Fibroblast of peridontal ligament (primary cell): ENCODE data around the gene ALOX12B.

Source experiments
- DNase-seq: peaks from one replicate; pipeline ENCODE4 v3.0.0-alpha.2; 2010; ENCODE audit errors: extremely low read depth

ALOX12B gene

DNA sequence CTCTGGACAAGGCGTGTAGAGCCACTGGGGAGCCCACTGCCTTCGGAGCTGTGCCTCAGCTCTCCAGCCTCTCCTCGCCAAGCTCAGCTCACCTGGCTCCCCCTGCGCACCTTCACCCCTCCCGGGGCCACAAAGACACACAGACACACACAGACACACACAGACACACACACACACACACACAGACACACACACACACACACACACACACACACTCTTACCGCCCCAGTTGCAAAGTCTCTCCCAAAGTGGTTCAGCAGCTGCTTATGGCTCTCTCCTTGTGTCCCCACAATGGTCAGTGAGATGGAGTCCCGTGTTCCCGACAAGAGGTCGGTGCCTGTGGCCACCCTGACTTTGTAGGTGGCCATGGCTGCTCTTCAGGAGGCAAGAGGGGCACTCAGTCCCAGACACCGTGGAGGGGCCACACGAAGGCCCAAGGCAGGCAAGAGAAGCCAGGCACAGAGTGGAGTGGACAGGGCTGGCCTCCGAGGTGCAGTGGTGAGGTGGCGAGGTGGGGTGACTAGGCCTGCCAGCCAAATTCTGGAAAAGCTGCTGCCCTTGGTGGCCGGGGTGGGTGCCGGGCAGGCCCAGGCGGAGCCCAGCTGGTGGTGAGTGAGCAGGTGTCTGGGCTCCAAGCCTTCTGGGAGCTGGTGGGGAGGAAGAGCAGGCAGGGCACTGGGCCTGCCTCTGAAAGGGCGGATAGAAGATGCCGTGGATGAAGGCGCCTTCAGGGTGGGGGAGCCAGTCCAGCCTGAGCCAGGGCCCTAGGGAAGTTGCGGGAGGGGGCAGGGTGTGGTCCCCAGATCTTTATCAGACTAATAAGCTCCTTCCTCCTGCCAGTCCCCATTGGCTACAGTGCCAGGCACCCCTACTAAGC, at the start of gene ALOX12B:
Gene ALOX12B, minus strand, starts transcription at position 642 of the 877 bp plus-strand sequence. Its CDS starts 274 bp downstream, at position 368.
- DNase-seq, result no peak

- no peak for DNase-seq
These were observed 46.4 kb upstream of the ALOX12B start for GRCh38 chr17:8133941-8134340.

DNA sequence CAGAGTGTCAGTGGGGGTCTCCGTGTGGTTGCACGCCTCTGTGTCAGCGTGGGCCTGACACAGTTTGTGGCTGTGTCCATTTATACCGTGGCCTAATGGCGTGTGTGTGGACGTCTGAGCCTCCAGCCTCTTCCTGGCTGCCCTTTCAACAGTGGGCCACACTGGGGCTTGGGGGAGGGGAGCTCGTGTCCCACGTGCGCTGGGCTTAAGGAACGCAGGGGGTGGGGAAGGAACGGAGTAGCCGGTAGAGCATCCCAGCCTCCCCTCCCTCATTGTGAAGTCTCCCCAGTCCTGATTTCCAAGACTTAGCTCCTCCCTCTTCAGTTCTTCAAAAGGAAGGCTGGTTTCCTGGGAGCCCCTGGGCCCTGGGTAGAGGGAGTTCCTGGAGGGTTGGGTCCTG, 45.9 kb upstream of the ALOX12B start:
- DNase-seq, result no peak

DNA sequence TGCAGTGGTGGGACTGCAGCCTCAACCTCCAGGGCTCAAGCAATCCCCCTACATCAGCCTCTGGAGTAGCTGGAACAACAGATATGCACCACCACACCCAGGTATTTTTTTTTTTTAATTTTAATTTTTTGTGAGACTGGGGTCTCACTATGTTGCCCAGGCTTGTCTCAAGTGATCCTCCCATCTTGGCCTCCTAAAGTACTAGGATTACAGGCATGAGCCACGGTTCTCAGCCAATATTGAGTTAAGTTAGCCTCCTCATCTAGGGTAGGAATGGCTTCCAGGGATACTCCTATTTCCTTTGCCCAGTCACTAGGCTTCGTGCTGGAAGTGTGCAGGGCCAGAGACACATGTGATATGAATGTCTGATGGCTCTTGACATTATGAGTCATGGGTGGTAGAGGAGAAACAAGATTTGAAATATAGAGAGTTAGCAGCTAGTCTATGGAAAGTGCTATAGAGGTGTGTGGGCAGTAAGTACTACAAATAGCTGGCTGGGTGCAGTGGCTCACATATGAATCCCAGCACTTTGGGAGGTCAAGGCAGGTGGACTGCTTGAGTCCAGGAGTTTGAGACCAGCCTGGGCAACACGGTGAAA, 44.4 kb upstream of the ALOX12B start:
- DNase-seq, result no peak

- no peak for DNase-seq
These were observed 40.7 kb upstream of the ALOX12B start for GRCh38 chr17:8128125-8128784.

DNA sequence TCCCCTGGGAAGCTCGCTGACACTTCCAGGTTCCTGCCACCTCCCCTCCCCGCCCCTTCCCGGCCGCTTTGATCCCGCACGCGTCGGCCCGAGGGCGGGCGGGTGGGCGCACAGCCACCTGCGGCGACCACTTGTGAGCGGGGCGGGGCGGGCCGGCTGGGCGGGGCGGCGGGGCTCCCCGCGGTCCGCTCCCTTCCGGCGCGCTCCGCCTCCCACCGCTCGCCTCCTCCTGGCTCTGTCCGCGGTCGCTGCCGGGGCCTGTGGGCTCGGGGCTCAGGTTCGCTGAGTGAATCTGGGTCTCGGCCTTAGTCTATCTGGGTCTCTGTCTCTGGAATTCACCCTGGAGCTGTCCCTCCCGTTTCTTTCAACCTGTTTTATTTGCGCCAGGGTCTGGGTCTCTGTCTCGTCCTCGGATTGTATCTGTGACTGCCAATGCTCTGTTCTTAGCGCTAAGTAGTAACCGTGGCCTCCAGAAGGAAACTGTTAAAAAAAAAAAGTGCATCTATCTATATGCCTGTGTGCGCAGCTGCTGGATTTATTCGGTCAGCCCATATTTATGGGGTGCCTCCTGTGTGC, 39.1 kb upstream of the ALOX12B start:
- DNase-seq, result peak; percentile 45

- no peak for DNase-seq
These were observed 38.5 kb upstream of the ALOX12B start for GRCh38 chr17:8125947-8126490.

DNA sequence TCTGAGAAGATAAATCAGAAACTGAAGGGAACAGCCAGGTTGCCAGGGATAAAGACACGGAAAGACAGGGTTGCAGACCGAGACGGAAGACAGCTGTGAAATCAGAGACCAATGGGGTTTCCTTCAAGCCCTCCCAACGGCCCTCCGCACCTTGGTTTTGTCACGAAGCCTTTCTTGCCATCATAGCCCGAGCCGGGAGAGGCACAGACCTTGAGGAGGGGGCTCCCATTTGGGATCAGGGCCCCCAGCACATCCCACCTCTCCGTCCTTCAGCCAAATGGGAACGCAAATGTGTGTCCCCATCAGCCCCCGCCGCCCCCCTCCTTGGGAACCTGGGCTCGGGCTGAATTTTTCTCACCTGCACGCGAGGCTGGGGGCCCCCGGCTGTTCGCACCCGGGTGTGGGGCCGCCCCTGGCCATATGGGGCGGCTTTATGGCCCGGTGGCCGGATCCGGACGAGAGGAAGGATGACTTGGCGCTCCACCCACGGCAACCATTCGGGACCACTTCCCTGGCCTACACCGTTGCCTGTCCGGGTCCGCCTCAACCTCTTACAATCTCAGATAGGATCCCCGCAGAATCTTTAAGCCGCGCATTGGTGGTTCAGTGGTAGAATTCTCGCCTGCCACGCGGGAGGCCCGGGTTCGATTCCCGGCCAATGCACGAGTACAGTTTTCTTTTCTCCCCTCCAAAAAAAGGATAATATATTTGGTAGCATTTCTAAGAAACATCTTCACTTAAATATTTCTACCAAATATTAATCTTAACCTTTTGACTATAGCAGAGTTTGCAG, 37.8 kb upstream of the ALOX12B start:
- DNase-seq, result peak; percentile 70

DNA sequence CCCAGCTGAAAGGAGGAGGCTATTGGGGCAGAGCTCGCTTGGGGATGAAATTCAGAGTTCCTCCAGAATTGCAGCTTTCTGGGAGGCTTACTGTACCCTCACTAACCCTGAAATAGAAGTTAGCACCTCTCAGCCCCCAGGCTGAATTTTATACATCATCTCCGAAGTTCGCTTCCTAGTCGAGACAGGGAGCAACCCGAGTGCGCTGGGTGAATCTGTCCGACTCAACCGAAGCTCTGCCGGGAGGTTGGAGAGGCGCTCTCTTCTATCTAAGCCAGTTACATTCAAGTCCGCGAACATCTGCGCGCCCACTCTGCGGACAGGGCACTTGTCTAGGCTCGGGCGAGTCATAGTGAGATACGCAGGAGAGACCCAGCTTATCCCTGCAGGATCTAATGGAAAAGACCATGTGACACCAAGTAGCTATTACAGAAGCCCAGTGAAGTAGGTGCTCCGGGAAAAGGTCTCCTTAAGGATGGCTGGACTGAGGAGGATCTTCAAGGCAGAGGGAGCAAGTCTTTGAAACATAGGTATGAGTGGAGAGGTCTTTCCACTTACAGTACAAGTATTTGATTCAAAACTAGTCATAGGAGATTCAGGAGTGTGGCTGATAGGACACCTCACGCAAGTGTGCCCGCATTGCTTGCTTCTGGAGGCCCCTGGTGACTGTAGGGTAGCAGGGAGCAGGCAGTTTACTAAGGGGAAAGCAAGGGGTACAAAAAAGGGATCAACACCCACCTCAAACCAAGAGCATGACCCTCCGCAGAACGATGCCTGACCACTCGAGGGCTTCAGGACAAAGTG, 37.0 kb upstream of the ALOX12B start:
- peak; percentile 33 for DNase-seq

- DNase-seq, result no peak
These were observed 36.3 kb upstream of the ALOX12B start, which contains the start of gene HES7 for GRCh38 chr17:8123695-8124349. TSS of gene HES7 (minus strand) at chr17:8124106. CDS start at chr17:8124084, 22 bp downstream.

DNA sequence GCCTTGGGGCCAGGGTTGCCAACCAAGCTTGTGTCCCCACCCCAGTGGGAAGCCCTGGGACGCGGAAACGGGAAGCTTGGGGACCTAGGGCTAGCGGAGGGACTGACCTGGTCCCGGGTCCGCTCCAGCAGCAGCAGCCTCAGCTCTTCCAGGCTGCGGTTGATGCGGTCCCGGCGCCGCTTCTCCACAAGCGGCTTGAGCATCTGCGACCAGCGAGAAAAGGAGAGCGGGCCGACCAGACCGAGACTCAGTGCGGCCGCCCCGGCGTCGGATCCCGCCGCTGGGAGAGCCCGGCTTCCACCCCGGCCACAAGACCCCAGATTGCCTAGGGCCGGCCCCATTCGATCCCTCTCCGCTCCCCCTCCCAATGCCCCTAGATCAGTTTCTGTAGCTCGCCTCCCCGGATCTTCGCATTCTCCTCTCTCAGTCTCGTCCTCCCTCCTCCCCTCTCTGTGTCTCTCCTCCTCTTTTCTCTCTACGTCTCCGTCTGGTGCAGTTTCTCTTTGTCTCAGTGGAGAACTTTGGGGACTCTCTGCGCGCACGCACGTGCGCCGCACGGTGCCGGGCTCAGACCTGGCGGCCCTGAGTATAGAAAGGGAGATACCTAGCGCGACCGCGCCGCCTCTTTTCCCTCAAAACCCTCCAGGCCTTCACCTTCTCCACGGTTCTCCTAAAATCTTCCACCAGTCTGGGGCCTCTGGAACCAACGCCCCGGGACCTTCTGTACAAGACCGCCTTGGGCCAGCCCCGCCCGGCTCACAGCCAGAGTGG, 35.6 kb upstream of the ALOX12B start:
- no peak for DNase-seq

DNA sequence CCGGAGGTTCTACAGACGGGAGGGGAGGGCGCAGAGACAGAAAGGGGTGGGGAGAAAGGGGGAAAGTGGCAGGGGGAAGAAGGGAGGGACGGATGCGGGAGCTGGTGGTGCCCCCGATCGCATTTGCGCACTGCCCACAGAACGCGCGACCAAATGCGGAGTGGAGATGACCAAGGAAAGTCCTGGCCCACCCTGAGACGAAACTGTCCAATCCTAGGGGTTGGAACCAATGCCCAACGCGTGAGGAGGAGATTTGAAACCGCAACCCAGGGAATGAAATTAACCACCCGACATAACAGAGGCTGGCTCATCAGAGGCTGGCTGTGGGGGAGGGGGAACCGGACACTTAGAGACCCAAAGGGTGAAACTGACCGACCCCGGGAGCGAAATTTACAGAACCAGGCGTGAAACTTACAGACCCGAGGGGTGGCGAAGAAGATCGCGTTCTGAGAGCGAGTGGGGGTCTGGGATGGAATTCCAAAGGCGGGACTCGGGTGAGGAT, 35.0 kb upstream of the ALOX12B start:
- peak; percentile 45 for DNase-seq

- peak; percentile 42 for DNase-seq
These were observed 34.3 kb upstream of the ALOX12B start for GRCh38 chr17:8121681-8122421.

DNA sequence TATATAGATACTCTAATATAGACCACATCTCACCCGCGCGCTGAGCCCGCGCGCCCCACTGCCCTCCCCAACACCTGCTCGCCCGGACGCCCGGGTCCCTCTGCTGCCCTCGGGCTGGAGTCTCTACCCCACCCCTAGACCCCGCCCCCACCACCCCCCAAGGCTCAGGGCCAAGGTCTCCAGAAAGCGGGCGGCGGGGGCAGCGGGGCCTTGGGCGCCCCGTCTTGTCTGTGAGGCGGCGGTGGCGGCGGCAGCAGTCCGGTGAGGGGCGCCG, 33.8 kb upstream of the ALOX12B start:
- no peak for DNase-seq

- peak; percentile 74 for DNase-seq
These were observed 33.2 kb upstream of the ALOX12B start for GRCh38 chr17:8120520-8121406.

GRCh38 chr17:8119581-8120519, 32.3 kb upstream of the ALOX12B start:
- DNase-seq, result peak; percentile 97
